Neural progenitor cell (in vitro differentiated cells): ENCODE data around the gene INPP4A. TPM values are rescaled to one million over a fixed set of nuclear protein-coding genes. Genes with fewer than 3 reads are reported as not detected.
A peak's percentile ranks its signal among the peaks of the same experiment; 100 is the strongest.

Experiments
- DNase-seq: peaks from one replicate; pipeline ENCODE4 v3.0.0-alpha.2; 2016; ENCODE audit warnings: low spot score
- H2AFZ ChIP-seq: fragments of 200-600 bp; sonication (generic); replicated peaks from 2 replicates; pipeline ENCODE4 v1.6.1; 2016; ENCODE audit warnings: antibody characterized with exemption
- H3F3A ChIP-seq: fragments of 200-600 bp; sonication (generic); 2 replicates; pipeline ENCODE4 v1.6.1; 2016; ENCODE audit warnings: antibody characterized with exemption, low read depth
- H3K27ac ChIP-seq: fragments of 200-600 bp; sonication (generic); 2 replicates; pipeline ENCODE4 v1.5.1; 2016; ENCODE audit warnings: mild to moderate bottlenecking
- H3K27me3 ChIP-seq: fragments of 200-600 bp; sonication (generic); 2 replicates; pipeline ENCODE4 v1.6.1; 2016; ENCODE audit warnings: mild to moderate bottlenecking, moderate library complexity
- H3K36me3 ChIP-seq: fragments of 200-600 bp; sonication (generic); 2 replicates; pipeline ENCODE4 v1.5.1; 2016
- H3K4me1 ChIP-seq: fragments of 200-600 bp; sonication (generic); 2 replicates; pipeline ENCODE4 v1.6.1; 2016; ENCODE audit warnings: mixed run types
- H3K4me2 ChIP-seq: fragments of 200-600 bp; sonication (generic); 2 replicates; pipeline ENCODE4 v1.6.1; 2016
- H3K4me3 ChIP-seq: fragments of 200-600 bp; sonication (generic); 2 replicates; pipeline ENCODE4 v1.5.1; 2016
- H3K79me2 ChIP-seq: fragments of 200-600 bp; sonication (generic); 2 replicates; pipeline ENCODE4 v1.6.1; 2016; ENCODE audit warnings: low read depth
- H3K9ac ChIP-seq: fragments of 200-600 bp; sonication (generic); 2 replicates; pipeline ENCODE4 v1.6.1; 2016
- H3K9me3 ChIP-seq: fragments of 200-600 bp; sonication (generic); 2 replicates; pipeline ENCODE4 v1.5.1; 2016; ENCODE audit warnings: low read depth
- H4K20me1 ChIP-seq: fragments of 200-600 bp; sonication (generic); 2 replicates; pipeline ENCODE4 v1.6.1; 2016; ENCODE audit warnings: low read depth
- H3K27ac Mint-ChIP-seq: 3 replicates; pipeline ENCODE4 v1.8.0; 2021; ENCODE audit warnings: mixed read lengths
- H3K27me3 Mint-ChIP-seq: 2 replicates; pipeline ENCODE4 v1.8.0; 2022; ENCODE audit warnings: low read depth, mild to moderate bottlenecking, inconsistent platforms, moderate library complexity, mixed read lengths; ENCODE audit not compliant: insufficient read depth
- H3K36me3 Mint-ChIP-seq: 3 replicates; pipeline ENCODE4 v1.8.0; 2021; ENCODE audit warnings: mixed read lengths
- H3K4me1 Mint-ChIP-seq: 3 replicates; pipeline ENCODE4 v1.8.0; 2021; ENCODE audit warnings: mixed read lengths
- H3K4me3 Mint-ChIP-seq: 3 replicates; pipeline ENCODE4 v1.8.0; 2021; ENCODE audit warnings: mild to moderate bottlenecking, moderate library complexity, mixed read lengths
- H3K9me3 Mint-ChIP-seq: 3 replicates; pipeline ENCODE4 v1.8.0; 2020; ENCODE audit warnings: mixed read lengths
- EZH2 ChIP-seq: fragments of 200-600 bp; sonication (generic); IDR thresholded peaks from 2 replicates; pipeline ENCODE4 v1.6.1; 2017; ENCODE audit warnings: antibody characterized with exemption, mild to moderate bottlenecking, moderate library complexity
- EZH2phosphoT487 ChIP-seq: fragments of 200-600 bp; sonication (generic); IDR thresholded peaks from 2 replicates; pipeline ENCODE4 v1.6.1; 2017; ENCODE audit warnings: antibody characterized with exemption
- total RNA-seq: library from RNA; depleted of rRNA; stranded (reverse); fragments of >200 nt; gene quantifications from 2 replicates; pipeline ENCODE4 v1.2.3, GENCODE V29; 2015; ENCODE audit warnings: low replicate concordance
- TF ChIP-seq, protein P1 (sequence below): fragments of 200-600 bp; sonication (generic); IDR thresholded peaks from 2 replicates; pipeline ENCODE4 v1.5.1; 2017; ENCODE audit warnings: antibody characterized with exemption, mild to moderate bottlenecking

The INPP4A gene
- total RNA-seq, 1 donor from 2014 or later, result 35.1 TPM

DNA sequence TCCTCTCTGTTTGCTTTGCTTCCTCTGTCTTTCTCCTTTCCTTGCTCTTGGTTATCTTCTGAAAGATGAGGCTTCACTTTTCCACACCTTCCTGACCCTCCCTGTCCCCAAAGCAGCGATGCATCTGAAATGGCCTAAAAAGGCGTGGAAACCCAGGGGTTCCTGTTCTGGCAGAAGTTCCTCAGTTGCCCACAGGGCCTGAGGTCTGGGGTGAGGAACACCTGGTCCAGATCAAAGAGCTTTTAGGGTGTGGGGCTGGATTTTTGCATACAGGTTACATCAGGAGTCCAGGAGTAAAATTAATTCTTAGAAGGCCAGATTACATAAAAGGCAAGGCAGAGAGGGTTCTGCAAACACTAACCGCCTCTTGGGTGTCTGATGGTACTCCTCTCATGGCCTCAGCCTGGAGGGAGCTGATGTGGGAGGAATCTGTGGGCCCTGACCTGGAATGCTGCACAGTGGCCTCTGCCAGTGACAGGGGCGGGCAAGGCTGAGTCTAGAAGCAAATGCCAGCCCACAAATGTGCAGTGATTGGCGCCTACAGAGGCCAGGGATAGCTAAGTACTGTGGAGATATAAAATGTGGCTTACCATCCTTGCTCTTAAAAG is 41.8 kb downstream of the INPP4A start:
- H3K27ac Mint-ChIP-seq, result no peak overlapping the region
- Histone ChIP-seq H3K9me3 (no peaks in the 10 kb centered on the region), H3F3A (no peaks in the 10 kb centered on the region), H3K27ac (no peak overlapping the region), H3K27me3 (no peaks in the 10 kb centered on the region), H2AFZ (no peak overlapping the region), H3K4me3 (no peak overlapping the region), H3K4me1 (peaks cover 10% of the 10 kb centered on the region), H3K79me2 (peaks cover 56% of the 10 kb centered on the region), H3K4me2 (no peak overlapping the region), H3K9ac (no peak overlapping the region), H3K36me3 (no peaks in the 10 kb centered on the region), H4K20me1 (peaks cover 19% of the 10 kb centered on the region)
- peaks cover 2% of the 10 kb centered on the region for H3K36me3 Mint-ChIP-seq
- peaks cover 14% of the 10 kb centered on the region for H3K4me1 Mint-ChIP-seq
- TF ChIP-seq EZH2 (no peak), EZH2phosphoT487 (no peak)
- TF ChIP-seq, protein P1, sequence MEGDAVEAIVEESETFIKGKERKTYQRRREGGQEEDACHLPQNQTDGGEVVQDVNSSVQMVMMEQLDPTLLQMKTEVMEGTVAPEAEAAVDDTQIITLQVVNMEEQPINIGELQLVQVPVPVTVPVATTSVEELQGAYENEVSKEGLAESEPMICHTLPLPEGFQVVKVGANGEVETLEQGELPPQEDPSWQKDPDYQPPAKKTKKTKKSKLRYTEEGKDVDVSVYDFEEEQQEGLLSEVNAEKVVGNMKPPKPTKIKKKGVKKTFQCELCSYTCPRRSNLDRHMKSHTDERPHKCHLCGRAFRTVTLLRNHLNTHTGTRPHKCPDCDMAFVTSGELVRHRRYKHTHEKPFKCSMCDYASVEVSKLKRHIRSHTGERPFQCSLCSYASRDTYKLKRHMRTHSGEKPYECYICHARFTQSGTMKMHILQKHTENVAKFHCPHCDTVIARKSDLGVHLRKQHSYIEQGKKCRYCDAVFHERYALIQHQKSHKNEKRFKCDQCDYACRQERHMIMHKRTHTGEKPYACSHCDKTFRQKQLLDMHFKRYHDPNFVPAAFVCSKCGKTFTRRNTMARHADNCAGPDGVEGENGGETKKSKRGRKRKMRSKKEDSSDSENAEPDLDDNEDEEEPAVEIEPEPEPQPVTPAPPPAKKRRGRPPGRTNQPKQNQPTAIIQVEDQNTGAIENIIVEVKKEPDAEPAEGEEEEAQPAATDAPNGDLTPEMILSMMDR, result no peak
- H3K9me3 Mint-ChIP-seq, result no peaks in the 10 kb centered on the region
- no peak for DNase-seq
- no peak overlapping the region for H3K4me3 Mint-ChIP-seq
- H3K27me3 Mint-ChIP-seq, result peaks cover 2% of the 10 kb centered on the region

DNA sequence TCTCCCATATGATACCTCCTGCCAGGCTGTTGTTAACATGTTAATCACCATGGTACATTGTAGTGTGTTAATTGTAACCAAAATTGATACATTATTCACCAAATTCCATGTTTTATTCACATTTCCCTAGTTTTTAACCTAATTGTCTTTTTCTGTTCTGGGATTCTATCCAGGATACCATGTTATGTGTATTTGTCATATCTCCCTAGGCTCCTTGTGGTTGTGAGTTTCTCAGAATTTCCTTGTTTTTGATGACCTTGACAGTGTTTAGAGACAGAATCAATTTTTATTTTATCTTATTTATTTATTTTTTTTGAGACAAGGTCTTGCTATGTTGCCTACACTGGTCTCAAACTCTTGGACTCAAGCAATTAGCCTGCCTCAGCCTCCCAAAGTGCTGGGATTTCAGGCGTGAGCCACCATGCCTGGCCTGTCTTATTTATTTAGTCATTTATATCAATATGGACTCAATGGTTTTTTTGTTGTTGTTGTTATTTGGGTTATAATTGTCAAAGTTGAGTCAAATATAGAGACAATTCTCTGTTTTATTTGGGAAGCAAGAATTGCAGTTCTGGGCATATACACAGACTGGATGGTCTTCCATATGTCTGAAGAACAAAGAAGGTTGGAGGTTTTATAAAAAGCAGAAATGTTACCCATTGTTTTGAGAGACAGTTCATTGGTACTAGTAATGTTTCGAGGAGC is 42.6 kb downstream of the INPP4A start:
- H3K4me1 Mint-ChIP-seq, result peaks cover 14% of the 10 kb centered on the region
- no peak overlapping the region for H3K4me3 ChIP-seq
- no peaks in the 10 kb centered on the region for H3F3A ChIP-seq
- no peaks in the 10 kb centered on the region for H3K36me3 ChIP-seq
- TF ChIP-seq, protein P1, result no peak
- TF ChIP-seq EZH2 (no peak), EZH2phosphoT487 (no peak)
- no peaks in the 10 kb centered on the region for H3K9me3 Mint-ChIP-seq
- no peak overlapping the region for H3K27ac ChIP-seq
- peaks cover 2% of the 10 kb centered on the region for H3K27me3 Mint-ChIP-seq
- H3K27me3 ChIP-seq, result no peaks in the 10 kb centered on the region
- H3K4me2 ChIP-seq, result no peak overlapping the region
- H2AFZ ChIP-seq, result no peak overlapping the region
- H3K9me3 ChIP-seq, result no peaks in the 10 kb centered on the region
- H3K27ac Mint-ChIP-seq, result no peak overlapping the region
- peaks cover 48% of the 10 kb centered on the region for H3K79me2 ChIP-seq
- H3K9ac ChIP-seq, result no peak overlapping the region
- peaks cover 7% of the 10 kb centered on the region for H3K36me3 Mint-ChIP-seq
- DNase-seq, result no peak
- no peak overlapping the region for H3K4me3 Mint-ChIP-seq
- H4K20me1 ChIP-seq, result peaks cover 11% of the 10 kb centered on the region
- peaks cover 10% of the 10 kb centered on the region for H3K4me1 ChIP-seq

DNA sequence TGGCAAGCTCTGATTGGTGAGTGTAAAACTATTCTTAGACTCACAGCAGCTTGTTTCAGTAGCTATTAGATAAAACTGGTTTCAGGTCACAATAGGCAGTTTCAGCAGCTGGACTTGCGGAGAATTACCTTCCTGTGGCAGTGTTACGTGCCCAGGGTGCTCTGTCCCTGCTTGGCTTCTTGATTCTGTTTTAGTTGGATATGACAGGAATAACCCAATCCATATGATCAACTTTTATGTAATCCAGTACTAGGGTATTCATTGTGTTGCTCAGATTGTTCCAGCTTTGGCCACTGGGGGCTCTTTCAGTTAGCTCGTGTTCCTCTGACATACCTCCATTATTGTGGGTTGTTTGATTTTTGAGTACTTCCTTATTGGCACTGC is 43.1 kb downstream of the INPP4A start:
- Histone ChIP-seq H3K27me3 (no peaks in the 10 kb centered on the region), H3K27ac (no peak overlapping the region), H3K4me3 (no peak overlapping the region), H3K4me1 (peaks cover 10% of the 10 kb centered on the region), H4K20me1 (peaks cover 8% of the 10 kb centered on the region), H2AFZ (no peak overlapping the region), H3K4me2 (no peak overlapping the region), H3K9me3 (no peaks in the 10 kb centered on the region), H3K9ac (no peak overlapping the region), H3F3A (no peaks in the 10 kb centered on the region), H3K36me3 (no peaks in the 10 kb centered on the region), H3K79me2 (peaks cover 43% of the 10 kb centered on the region)
- peaks cover 14% of the 10 kb centered on the region for H3K4me1 Mint-ChIP-seq
- TF ChIP-seq, protein P1, result peak; percentile 61
- TF ChIP-seq EZH2, result no peak
- no peak for TF ChIP-seq EZH2phosphoT487
- peak; percentile 31 for DNase-seq
- H3K9me3 Mint-ChIP-seq, result no peaks in the 10 kb centered on the region
- H3K27ac Mint-ChIP-seq, result no peak overlapping the region
- no peak overlapping the region for H3K4me3 Mint-ChIP-seq
- H3K27me3 Mint-ChIP-seq, result peaks cover 2% of the 10 kb centered on the region
- H3K36me3 Mint-ChIP-seq, result peaks cover 9% of the 10 kb centered on the region
